A673 (cell line): Measurements from ENCODE around the gene CBLB. TPM values are rescaled to one million over a fixed set of nuclear protein-coding genes. Genes with fewer than 3 reads are reported as not detected.

Experiments used
- BruUV-seq: library from RNA; stranded (reverse); fragments of 400-500 nt; replicated peaks from 2 replicates; lab custom pipeline; 2021; lab: Mats Ljungman, UMichigan
- CTCF ChIA-PET: fragments of 300-600 bp; sonication (Branson Sonifier 250); formaldehyde crosslinking; loops from one replicate; lab custom pipeline; 2022; ENCODE audit warnings: antibody characterized with exemption; lab: Charles Lee
- POLR2A ChIA-PET: fragments of 300-600 bp; sonication (Branson Sonifier 250); formaldehyde crosslinking; loops from one replicate; lab custom pipeline; 2022; ENCODE audit warnings: antibody characterized with exemption; ENCODE audit not compliant: low non-redundant PET; lab: Charles Lee
- DNase-seq: peaks from one replicate; pipeline ENCODE4 v3.0.0-alpha.2; 2015; ENCODE audit warnings: low spot score
- H3K27ac ChIP-seq: fragments of 200-600 bp; sonication (generic); 2 replicates; pipeline ENCODE4 v1.5.1; 2016; ENCODE audit warnings: mixed run types, low read depth, mild to moderate bottlenecking, mixed read lengths, antibody characterized with exemption, low read length; ENCODE audit not compliant: poor library complexity, severe bottlenecking
- H3K27me3 ChIP-seq: fragments of 200-600 bp; sonication (generic); replicated peaks from 2 replicates; pipeline ENCODE4 v1.6.1; 2017; ENCODE audit warnings: mixed run types, low read depth, mild to moderate bottlenecking, mixed read lengths, antibody characterized with exemption, low read length; ENCODE audit not compliant: insufficient read depth, poor library complexity
- H3K36me3 ChIP-seq: fragments of 200-600 bp; sonication (generic); 2 replicates; pipeline ENCODE4 v1.6.1; 2016; ENCODE audit warnings: mixed run types, mild to moderate bottlenecking, mixed read lengths, antibody characterized with exemption, low read length; ENCODE audit not compliant: insufficient read depth, poor library complexity, severe bottlenecking
- H3K4me1 ChIP-seq: fragments of 200-600 bp; sonication (generic); 2 replicates; pipeline ENCODE4 v1.6.1; 2017; ENCODE audit warnings: mixed run types, mild to moderate bottlenecking, mixed read lengths, antibody characterized with exemption, low read length; ENCODE audit not compliant: insufficient read depth, poor library complexity, severe bottlenecking
- H3K4me3 ChIP-seq: fragments of 200-600 bp; sonication (generic); 2 replicates; pipeline ENCODE4 v1.5.1; 2016; ENCODE audit warnings: low read depth, mixed run types, mild to moderate bottlenecking, mixed read lengths, low read length; ENCODE audit not compliant: poor library complexity, severe bottlenecking
- H3K9me3 ChIP-seq: fragments of 200-600 bp; sonication (generic); 2 replicates; pipeline ENCODE4 v1.6.1; 2016; ENCODE audit warnings: mixed run types, low read depth, mild to moderate bottlenecking, mixed read lengths, antibody characterized with exemption, low read length; ENCODE audit not compliant: poor library complexity, severe bottlenecking
- EZH2 ChIP-seq: fragments of 200-600 bp; sonication (generic); IDR thresholded peaks from 2 replicates; pipeline ENCODE4 v1.6.1; 2017; ENCODE audit warnings: borderline replicate concordance, low read depth, mild to moderate bottlenecking, mixed read lengths, antibody characterized with exemption, low read length; ENCODE audit not compliant: poor library complexity, severe bottlenecking
- intact Hi-C: fragments of 100-400 bp; cut with micrococcal nuclease; formaldehyde crosslinking; loops from one replicate; pipeline ENCODE4 v1.10.0; 2022; ENCODE audit not compliant: unreplicated experiment
- total RNA-seq: library from RNA; stranded (reverse); gene quantifications from 2 replicates; pipeline ENCODE4 v1.2.3, GENCODE V29; 2021
- TF ChIP-seq, protein P1 (sequence below): fragments of 300-800, 200-600 bp; sonication (generic); conservative IDR thresholded peaks from 2 replicates; pipeline ENCODE4 v1.5.1; 2017; ENCODE audit warnings: low read depth, mild to moderate bottlenecking, antibody characterized with exemption, low read length, moderate library complexity, mixed read lengths

CBLB gene
- total RNA-seq, 1 experiment from 2014 or later = 23.3 TPM

DNA sequence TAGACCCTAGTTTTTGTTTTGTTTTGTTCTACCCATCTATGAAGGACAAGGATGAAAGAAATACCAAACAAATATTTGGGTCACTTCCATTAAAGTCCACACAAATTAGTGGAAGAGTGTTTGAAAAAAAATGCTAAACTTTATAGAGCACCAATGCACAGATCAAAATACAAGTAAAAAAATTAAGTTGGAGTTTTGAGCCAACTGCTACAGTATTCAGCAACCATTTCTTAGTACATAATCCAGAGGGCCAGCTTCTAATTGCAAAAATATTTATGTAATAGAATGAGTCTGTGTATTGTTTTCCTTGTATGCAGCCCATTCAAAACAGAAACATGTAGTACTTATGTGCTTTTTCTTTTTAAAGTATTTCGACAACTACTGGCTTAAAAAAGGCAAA, 121.1 kb downstream of the CBLB start:
- BruUV-seq = no TSS peak
- H3K9me3 ChIP-seq = no peaks in the 10 kb centered on the region
- intact Hi-C loops = no loop called here
- POLR2A ChIA-PET = no interaction called here
- H3K36me3 ChIP-seq = peaks cover 4% of the 10 kb centered on the region
- H3K4me3 ChIP-seq = no peak overlapping the region
- no peaks in the 10 kb centered on the region for H3K27me3 ChIP-seq
- TF ChIP-seq, protein P1, sequence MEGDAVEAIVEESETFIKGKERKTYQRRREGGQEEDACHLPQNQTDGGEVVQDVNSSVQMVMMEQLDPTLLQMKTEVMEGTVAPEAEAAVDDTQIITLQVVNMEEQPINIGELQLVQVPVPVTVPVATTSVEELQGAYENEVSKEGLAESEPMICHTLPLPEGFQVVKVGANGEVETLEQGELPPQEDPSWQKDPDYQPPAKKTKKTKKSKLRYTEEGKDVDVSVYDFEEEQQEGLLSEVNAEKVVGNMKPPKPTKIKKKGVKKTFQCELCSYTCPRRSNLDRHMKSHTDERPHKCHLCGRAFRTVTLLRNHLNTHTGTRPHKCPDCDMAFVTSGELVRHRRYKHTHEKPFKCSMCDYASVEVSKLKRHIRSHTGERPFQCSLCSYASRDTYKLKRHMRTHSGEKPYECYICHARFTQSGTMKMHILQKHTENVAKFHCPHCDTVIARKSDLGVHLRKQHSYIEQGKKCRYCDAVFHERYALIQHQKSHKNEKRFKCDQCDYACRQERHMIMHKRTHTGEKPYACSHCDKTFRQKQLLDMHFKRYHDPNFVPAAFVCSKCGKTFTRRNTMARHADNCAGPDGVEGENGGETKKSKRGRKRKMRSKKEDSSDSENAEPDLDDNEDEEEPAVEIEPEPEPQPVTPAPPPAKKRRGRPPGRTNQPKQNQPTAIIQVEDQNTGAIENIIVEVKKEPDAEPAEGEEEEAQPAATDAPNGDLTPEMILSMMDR = no peak
- TF ChIP-seq EZH2 = no peak
- H3K4me1 ChIP-seq = peaks cover 24% of the 10 kb centered on the region
- CTCF ChIA-PET = no interaction called here
- no peak overlapping the region for H3K27ac ChIP-seq
- DNase-seq = no peak

DNA sequence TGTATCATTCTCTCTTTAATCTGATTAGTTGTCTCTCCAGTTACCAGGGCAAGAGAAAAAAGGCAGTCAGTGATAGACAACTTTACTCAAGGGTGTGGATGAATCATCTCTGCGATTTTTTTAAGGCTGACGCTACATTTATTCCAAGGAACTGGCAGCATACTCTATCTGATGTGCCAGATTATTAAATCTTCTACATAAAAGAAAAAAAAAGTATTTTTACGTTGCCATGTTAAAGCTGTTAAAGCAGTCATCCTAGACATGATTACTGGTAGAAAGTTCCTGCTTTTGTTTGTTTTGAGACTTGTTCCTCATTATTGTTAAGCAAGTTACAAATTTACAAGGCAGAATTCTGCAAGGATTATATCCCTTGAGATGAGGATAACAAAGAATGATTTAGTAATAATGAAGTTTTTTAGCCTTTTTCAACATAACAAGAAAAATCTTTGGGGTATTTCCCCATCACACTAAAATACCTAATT, 121.7 kb downstream of the CBLB start:
- intact Hi-C loops = no loop called here
- H3K27me3 ChIP-seq = no peaks in the 10 kb centered on the region
- ChIA-PET CTCF (no interaction called here), POLR2A (no interaction called here)
- H3K9me3 ChIP-seq = no peaks in the 10 kb centered on the region
- H3K36me3 ChIP-seq = peaks cover 4% of the 10 kb centered on the region
- H3K27ac ChIP-seq = no peak overlapping the region
- H3K4me3 ChIP-seq = no peak overlapping the region
- no TSS peak for BruUV-seq
- DNase-seq = peak; percentile 52
- H3K4me1 ChIP-seq = peaks cover 21% of the 10 kb centered on the region
- TF ChIP-seq EZH2 = no peak
- TF ChIP-seq, protein P1 = no peak

DNA sequence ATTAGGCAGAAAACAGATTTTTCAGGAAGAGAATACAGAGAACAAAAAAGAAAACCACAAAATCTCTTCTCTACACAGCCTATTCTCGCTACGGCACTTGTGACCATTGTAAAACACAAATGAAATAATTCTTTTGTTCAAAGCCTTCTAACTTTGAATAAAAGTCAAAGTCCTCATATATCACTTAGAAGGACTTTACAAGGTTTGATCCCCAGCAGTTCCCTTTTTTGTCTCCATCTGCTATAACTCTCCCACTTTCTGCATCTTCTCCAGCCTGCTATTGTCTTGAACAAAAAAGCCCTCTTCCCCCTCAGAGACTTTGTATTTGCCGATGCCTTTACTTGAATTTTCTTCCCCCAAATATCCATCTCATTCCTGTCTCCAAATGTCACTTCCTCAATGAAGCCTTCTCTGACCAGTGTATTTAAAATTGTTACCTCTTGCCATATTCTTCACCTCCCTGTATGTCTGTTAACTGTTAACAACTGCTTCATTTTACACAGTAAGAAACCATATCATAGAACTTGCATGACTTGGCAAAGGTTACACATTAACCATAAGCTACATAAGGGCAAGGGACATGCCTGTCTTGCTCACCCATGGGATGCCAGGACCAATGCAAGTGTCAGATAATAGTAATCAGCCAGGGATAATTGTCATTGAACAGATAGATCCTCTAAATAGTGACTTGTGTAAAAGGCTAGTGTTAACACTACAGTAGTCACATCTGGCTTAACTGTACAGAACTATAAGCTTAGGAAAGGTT, 122.4 kb downstream of the CBLB start:
- no TSS peak for BruUV-seq
- POLR2A ChIA-PET = no interaction called here

More for the DNA sequence above, 122.4 kb downstream of the CBLB start:
- Histone ChIP-seq H3K9me3 (no peaks in the 10 kb centered on the region), H3K27me3 (no peaks in the 10 kb centered on the region), H3K4me3 (no peak overlapping the region), H3K36me3 (peaks cover 4% of the 10 kb centered on the region), H3K27ac (no peak overlapping the region), H3K4me1 (peaks cover 21% of the 10 kb centered on the region)
- intact Hi-C loops = no loop called here
- CTCF ChIA-PET = no interaction called here
- DNase-seq = no peak
- TF ChIP-seq, protein P1 = no peak
- TF ChIP-seq EZH2 = no peak
